Parathyroid adenoma (tissue), 2 donors: Measurements from ENCODE around the gene ZFAND6.
"Not testable (repeated sequence)": the region's sequence is repeated elsewhere in the genome, so short reads cannot be mapped to it uniquely, and the experiment has no call there.

Experiments used
- H2AFZ ChIP-seq: fragments of 300-600 bp; sonication (generic); one replicate; pipeline ENCODE4 v1.7.0; 2017; ENCODE audit warnings: antibody characterized with exemption, mild to moderate bottlenecking
- H3K27ac ChIP-seq: fragments of 300-600 bp; sonication (generic); one replicate; pipeline ENCODE4 v1.7.0; 2017
- H3K27me3 ChIP-seq: fragments of 300-600 bp; sonication (generic); one replicate; pipeline ENCODE4 v1.7.0; 2017; ENCODE audit warnings: low read length; ENCODE audit not compliant: control insufficient read depth, insufficient read depth
- H3K36me3 ChIP-seq: fragments of 300-600 bp; sonication (generic); one replicate; pipeline ENCODE4 v1.7.0; 2017; ENCODE audit warnings: low read length; ENCODE audit not compliant: control insufficient read depth, insufficient read depth
- H3K4me1 ChIP-seq: fragments of 300-600 bp; sonication (generic); one replicate; pipeline ENCODE4 v1.7.0; 2017; ENCODE audit warnings: control low read depth
- H3K4me2 ChIP-seq: fragments of 300-600 bp; sonication (generic); one replicate; pipeline ENCODE4 v1.7.0; 2017; ENCODE audit warnings: low read length
- H3K4me3 ChIP-seq: fragments of 300-600 bp; sonication (generic); one replicate; pipeline ENCODE4 v1.7.0; 2017; ENCODE audit warnings: low read depth, low read length
- H3K79me2 ChIP-seq: fragments of 300-600 bp; sonication (generic); one replicate; pipeline ENCODE4 v1.7.0; 2017; ENCODE audit warnings: control low read depth
- H3K9ac ChIP-seq: fragments of 300-600 bp; sonication (generic); one replicate; pipeline ENCODE4 v1.7.0; 2017; ENCODE audit warnings: mild to moderate bottlenecking
- H3K9me3 ChIP-seq: fragments of 300-600 bp; sonication (generic); one replicate; pipeline ENCODE4 v1.7.0; 2017; ENCODE audit warnings: low read length; ENCODE audit not compliant: control insufficient read depth
- TF ChIP-seq, protein P1 (sequence below): fragments of 300-600 bp; sonication (generic); IDR thresholded peaks from one replicate; pipeline ENCODE4 v1.7.0; 2017; ENCODE audit warnings: antibody characterized with exemption, mild to moderate bottlenecking
- donor health status: primary hyperparathyroidism.

The ZFAND6 gene

DNA sequence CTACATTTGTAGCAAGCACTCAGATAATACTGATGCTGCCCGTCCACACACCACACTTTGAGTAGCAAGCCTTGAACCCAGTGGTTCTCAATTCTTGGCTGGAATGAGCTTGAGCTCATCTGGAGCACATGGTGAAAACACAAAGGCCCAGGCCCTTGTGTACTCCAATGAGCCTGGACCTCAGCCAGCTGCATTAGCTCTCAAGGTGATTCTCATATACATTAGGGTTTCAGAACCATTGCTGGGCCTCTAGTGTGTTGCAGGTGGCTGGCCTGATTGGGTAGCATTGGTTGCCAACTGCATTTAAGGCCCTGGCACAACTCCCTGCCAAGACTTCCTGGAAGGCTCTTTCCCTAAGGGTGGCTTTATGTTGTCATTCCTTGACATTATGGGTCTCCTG is 23.4 kb upstream of the ZFAND6 start:
- Histone ChIP-seq H2AFZ (no peak overlapping the region), H3K4me3 (no peak overlapping the region), H3K27me3 (no peaks in the 10 kb centered on the region), H3K9ac (no peak overlapping the region), H3K36me3 (no peaks in the 10 kb centered on the region), H3K79me2 (no peaks in the 10 kb centered on the region), H3K27ac (no peak overlapping the region), H3K4me2 (no peak overlapping the region), H3K9me3 (no peaks in the 10 kb centered on the region), H3K4me1 (no peaks in the 10 kb centered on the region)
- TF ChIP-seq, protein P1, sequence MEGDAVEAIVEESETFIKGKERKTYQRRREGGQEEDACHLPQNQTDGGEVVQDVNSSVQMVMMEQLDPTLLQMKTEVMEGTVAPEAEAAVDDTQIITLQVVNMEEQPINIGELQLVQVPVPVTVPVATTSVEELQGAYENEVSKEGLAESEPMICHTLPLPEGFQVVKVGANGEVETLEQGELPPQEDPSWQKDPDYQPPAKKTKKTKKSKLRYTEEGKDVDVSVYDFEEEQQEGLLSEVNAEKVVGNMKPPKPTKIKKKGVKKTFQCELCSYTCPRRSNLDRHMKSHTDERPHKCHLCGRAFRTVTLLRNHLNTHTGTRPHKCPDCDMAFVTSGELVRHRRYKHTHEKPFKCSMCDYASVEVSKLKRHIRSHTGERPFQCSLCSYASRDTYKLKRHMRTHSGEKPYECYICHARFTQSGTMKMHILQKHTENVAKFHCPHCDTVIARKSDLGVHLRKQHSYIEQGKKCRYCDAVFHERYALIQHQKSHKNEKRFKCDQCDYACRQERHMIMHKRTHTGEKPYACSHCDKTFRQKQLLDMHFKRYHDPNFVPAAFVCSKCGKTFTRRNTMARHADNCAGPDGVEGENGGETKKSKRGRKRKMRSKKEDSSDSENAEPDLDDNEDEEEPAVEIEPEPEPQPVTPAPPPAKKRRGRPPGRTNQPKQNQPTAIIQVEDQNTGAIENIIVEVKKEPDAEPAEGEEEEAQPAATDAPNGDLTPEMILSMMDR: no peak

DNA sequence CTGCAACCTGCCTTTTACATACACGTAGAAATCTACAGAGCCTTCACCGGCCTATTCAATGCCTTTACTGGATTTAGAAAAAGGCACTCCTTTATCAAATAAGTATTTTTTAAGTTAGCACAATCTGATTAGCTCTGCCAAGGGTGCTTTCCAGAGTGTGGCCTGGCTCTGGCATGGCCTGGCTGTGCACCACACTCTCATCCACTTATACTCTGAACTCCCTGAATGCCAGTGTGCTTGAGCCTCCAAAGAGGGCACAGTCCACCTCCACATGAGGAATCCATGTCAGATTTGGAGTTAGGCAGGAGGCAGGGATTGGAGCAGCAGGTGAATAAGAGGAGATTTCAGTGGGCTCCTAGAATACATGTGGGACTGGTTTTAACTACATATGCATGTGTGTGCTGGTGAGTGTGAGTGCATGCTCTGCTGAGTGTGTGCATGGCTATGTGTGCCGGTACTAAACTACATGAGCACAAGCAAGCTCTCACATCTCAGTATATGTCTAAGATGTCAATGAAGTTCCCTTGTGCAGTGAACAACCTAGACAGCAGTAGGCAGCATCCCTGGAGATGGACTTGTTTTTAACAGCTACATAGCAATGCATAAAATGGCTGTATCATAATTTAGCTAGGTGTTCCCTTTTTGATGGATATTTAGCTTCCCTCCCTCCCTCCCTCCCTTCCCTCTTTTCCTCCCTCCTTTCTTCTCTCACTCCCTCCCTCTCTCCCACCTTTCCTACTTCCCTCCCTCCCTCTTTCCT is 17.8 kb upstream of the ZFAND6 start:
- no peak overlapping the region for H3K9ac ChIP-seq
- no peak overlapping the region for H2AFZ ChIP-seq
- H3K27me3 ChIP-seq: no peaks in the 10 kb centered on the region
- no peaks in the 10 kb centered on the region for H3K36me3 ChIP-seq
- H3K79me2 ChIP-seq: no peaks in the 10 kb centered on the region
- no peak overlapping the region for H3K4me2 ChIP-seq
- no peaks in the 10 kb centered on the region for H3K9me3 ChIP-seq
- no peaks in the 10 kb centered on the region for H3K4me1 ChIP-seq
- H3K4me3 ChIP-seq: no peak overlapping the region
- TF ChIP-seq, protein P1: no peak
- no peak overlapping the region for H3K27ac ChIP-seq

DNA sequence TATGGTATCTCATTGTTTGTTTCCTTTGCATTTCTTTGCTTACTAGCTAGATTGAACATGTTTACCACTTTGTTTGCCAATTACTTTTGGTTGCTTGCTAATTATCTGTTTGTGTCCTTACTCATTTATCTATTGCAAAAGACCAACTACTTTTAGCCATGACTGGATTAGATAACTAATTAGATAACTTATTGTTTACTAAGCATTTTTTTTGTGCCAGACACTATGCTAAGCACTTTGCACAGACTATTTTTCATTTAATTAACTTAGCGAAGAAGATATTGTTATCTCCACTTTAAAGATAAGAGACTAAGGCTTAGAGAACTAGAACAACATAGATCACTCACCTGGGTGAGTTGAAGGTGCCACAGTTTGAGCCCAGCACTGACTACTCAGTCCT is 16.9 kb upstream of the ZFAND6 start:
- no peaks in the 10 kb centered on the region for H3K9me3 ChIP-seq
- no peaks in the 10 kb centered on the region for H3K4me1 ChIP-seq
- no peaks in the 10 kb centered on the region for H3K27me3 ChIP-seq
- no peaks in the 10 kb centered on the region for H3K36me3 ChIP-seq
- H2AFZ ChIP-seq: no peak overlapping the region
- H3K9ac ChIP-seq: no peak overlapping the region
- H3K4me2 ChIP-seq: no peak overlapping the region
- no peaks in the 10 kb centered on the region for H3K79me2 ChIP-seq
- H3K27ac ChIP-seq: no peak overlapping the region
- TF ChIP-seq, protein P1: no peak
- no peak overlapping the region for H3K4me3 ChIP-seq

DNA sequence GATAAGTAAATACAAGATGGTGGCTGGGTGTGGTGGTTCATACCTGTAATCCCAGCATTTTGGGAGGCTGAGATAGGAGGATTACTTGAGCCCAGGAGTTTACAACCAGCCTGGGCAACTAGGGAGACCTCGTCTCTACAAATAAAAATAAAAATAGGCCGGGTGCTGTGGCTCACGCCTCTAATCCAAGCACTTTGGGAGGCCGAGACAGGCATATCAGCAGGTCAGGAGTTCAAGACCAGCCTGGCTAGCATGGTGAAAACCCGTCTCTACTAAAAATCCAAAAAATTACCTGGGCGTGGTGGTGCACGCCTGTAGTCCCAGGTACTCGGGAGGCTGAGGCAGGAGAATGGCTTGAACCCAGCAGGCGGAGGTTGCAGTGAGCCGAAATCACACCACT is 14.3 kb upstream of the ZFAND6 start:
- H3K4me1 ChIP-seq, H3K36me3 ChIP-seq, H3K27ac ChIP-seq, H2AFZ ChIP-seq, H3K9me3 ChIP-seq, H3K27me3 ChIP-seq, H3K9ac ChIP-seq, H3K4me3 ChIP-seq, H3K4me2 ChIP-seq, H3K79me2 ChIP-seq: not testable (repeated sequence)

DNA sequence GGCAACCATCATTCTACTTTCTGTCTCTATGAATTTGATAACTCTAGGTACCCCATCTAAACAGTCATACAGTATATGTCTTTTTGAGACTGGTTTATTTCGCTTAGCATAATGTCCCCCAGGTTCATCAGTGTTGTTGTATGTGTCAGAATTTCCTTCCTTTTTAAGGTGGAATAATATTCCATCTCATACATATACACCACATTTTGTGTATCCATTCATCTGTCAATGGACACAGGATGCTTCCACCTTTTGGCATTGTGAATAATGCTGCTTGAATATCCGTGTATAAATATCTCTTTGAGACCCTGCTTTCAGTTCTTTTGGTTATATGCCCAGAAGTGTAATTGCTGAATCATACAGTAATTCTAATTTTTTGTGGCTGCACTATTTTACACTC is 10.4 kb upstream of the ZFAND6 start:
- no peaks in the 10 kb centered on the region for H3K36me3 ChIP-seq
- H3K9ac ChIP-seq: no peak overlapping the region

More for the DNA sequence above, 10.4 kb upstream of the ZFAND6 start:
- Histone ChIP-seq H3K27me3 (no peaks in the 10 kb centered on the region), H2AFZ (no peak overlapping the region), H3K4me3 (no peak overlapping the region), H3K4me2 (no peak overlapping the region), H3K79me2 (no peaks in the 10 kb centered on the region), H3K27ac (no peak overlapping the region), H3K4me1 (no peaks in the 10 kb centered on the region), H3K9me3 (no peaks in the 10 kb centered on the region)
- TF ChIP-seq, protein P1: no peak
